Gastrocnemius medialis (tissue), 4 donors: ENCODE results near the gene FNIP1. TPM values are rescaled to one million over a fixed set of nuclear protein-coding genes. Genes with fewer than 3 reads are reported as not detected.
"Not testable (repeated sequence)": the region's sequence is repeated elsewhere in the genome, so short reads cannot be mapped to it uniquely, and the experiment has no call there.

Experiments
- ATAC-seq, 2 donors: fragments of 150-250 bp; one replicate each; pipeline ENCODE4 v1.9.1; 2016
- DNase-seq, 2 donors: peaks; one replicate each; pipeline ENCODE4 v3.0.0-alpha.2; 2019
- H3K27ac ChIP-seq, 4 donors: fragments of 200-600 bp; sonication (generic); 1 replicate in 1 of 4; 2 replicates in 3 of 4; pipeline ENCODE4 v1.5.1; 2016 to 2018; ENCODE audit warnings: mild to moderate bottlenecking in 2 of 4, moderate library complexity in 1 of 4
- H3K27me3 ChIP-seq, 3 donors: fragments of 200-600 bp; sonication (generic) in 2 of 3; 1 replicate in 1 of 3; 2 replicates in 2 of 3; pipeline versions ENCODE4 v1.5.1 to v1.6.0; 2016 to 2019; ENCODE audit warnings: mild to moderate bottlenecking in 1 of 3, moderate library complexity in 1 of 3
- H3K36me3 ChIP-seq, 2 donors: fragments of 200-600 bp; sonication (generic) in 1 of 2; one replicate each; pipeline ENCODE4 v1.5.1; 2017 to 2018
- H3K4me1 ChIP-seq, 2 donors: fragments of 200-600 bp; sonication (generic) in 1 of 2; one replicate each; pipeline ENCODE4 v1.5.1; 2016 to 2017; ENCODE audit warnings: mild to moderate bottlenecking in 2 of 2
- H3K4me3 ChIP-seq, 4 donors: fragments of 200-600 bp; sonication (generic) in 3 of 4; 1 replicate in 1 of 4; 2 replicates in 3 of 4; pipeline ENCODE4 v1.5.1; 2016 to 2019; ENCODE audit warnings: mild to moderate bottlenecking in 2 of 4
- H3K9me3 ChIP-seq, 3 donors: fragments of 200-600 bp; sonication (generic) in 2 of 3; 1 replicate in 1 of 3; 2 replicates in 2 of 3; pipeline ENCODE4 v1.5.1; 2016 to 2019
- POLR2A ChIP-seq, 2 donors: fragments of 450-650 bp; IDR thresholded peaks; one replicate each; pipeline ENCODE4 v1.6.1; 2017; ENCODE audit warnings: antibody characterized with exemption in 2 of 2, mild to moderate bottlenecking in 2 of 2, moderate library complexity in 2 of 2
- in situ Hi-C, 4 donors: fragments of 200-750 bp; cut with MboI; loops; one replicate each; pipeline versions ENCODE4 v1.15.0 to v1.8.0; 2017; ENCODE audit warnings: low sequenced_read_pairs in 4 of 4
- intact Hi-C: fragments of 100-400 bp; cut with DNase I; formaldehyde crosslinking; loops from one replicate; pipeline ENCODE4 v1.15.1; 2023; ENCODE audit warnings: low total_unique reads
- total RNA-seq, 4 donors: library from RNA; depleted of rRNA; stranded (reverse); fragments of >200 nt; gene quantifications; one replicate each; pipeline versions ENCODE4 v1.1.0 to v1.2.3, GENCODE V29; 2016
- TF ChIP-seq, protein P1 (sequence below), 5 experiments: fragments of 450-650 bp in 3 of 5; fragments of 200-600 bp in 2 of 5; sonication (generic) in 2 of 5; IDR thresholded peaks in 4 of 5; conservative IDR thresholded peaks in 1 of 5; 1 replicate in 4 of 5; 2 replicates in 1 of 5; pipeline ENCODE4 v1.5.1; 2016 to 2019; ENCODE audit warnings: antibody characterized with exemption in 5 of 5, mild to moderate bottlenecking in 3 of 5, moderate library complexity in 3 of 5

Gene FNIP1
- total RNA-seq, 4 donors from 2014 or later, result 53.9 to 84.7 (median 66.9) TPM

DNA sequence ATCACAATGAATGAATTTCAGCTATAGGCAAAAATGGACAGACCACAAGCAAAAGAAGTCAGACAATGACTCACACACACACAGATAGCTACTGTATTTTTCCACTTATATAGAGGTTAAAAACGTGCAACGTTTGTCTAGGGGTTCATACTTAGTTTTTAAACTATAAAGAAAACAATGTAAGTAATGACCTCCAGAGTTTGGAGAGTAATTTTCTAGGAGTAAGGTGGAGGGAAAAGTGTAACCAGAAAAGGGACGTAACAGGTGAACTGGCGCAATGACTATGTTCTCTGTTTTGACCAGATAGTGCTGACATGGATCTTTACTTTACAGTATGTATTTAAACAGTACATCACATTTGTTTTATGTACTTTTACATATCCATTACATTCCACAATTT is 51.1 kb downstream of the FNIP1 start:
- peaks cover 0 to 3% of the 10 kb centered on the region in 2 donors for H3K4me1 ChIP-seq
- in situ Hi-C loops, result no loop called here
- H3K4me3 ChIP-seq, result no peak overlapping the region
- H3K27me3 ChIP-seq, result no peaks in the 10 kb centered on the region
- intact Hi-C loops, result no loop called here
- DNase-seq (no peak), ATAC-seq (no peak)
- no peak overlapping the region for H3K27ac ChIP-seq
- no peaks in the 10 kb centered on the region for H3K9me3 ChIP-seq
- H3K36me3 ChIP-seq, result peaks cover 0 to 12% of the 10 kb centered on the region in 2 donors
- TF ChIP-seq POLR2A (IDR thresholded peaks at IDR 0.05), result no peak
- TF ChIP-seq, protein P1, sequence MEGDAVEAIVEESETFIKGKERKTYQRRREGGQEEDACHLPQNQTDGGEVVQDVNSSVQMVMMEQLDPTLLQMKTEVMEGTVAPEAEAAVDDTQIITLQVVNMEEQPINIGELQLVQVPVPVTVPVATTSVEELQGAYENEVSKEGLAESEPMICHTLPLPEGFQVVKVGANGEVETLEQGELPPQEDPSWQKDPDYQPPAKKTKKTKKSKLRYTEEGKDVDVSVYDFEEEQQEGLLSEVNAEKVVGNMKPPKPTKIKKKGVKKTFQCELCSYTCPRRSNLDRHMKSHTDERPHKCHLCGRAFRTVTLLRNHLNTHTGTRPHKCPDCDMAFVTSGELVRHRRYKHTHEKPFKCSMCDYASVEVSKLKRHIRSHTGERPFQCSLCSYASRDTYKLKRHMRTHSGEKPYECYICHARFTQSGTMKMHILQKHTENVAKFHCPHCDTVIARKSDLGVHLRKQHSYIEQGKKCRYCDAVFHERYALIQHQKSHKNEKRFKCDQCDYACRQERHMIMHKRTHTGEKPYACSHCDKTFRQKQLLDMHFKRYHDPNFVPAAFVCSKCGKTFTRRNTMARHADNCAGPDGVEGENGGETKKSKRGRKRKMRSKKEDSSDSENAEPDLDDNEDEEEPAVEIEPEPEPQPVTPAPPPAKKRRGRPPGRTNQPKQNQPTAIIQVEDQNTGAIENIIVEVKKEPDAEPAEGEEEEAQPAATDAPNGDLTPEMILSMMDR (IDR thresholded peaks at IDR 0.05 in 4 of 5, conservative IDR thresholded peaks at IDR 0.05 in 1 of 5), result no peak

DNA sequence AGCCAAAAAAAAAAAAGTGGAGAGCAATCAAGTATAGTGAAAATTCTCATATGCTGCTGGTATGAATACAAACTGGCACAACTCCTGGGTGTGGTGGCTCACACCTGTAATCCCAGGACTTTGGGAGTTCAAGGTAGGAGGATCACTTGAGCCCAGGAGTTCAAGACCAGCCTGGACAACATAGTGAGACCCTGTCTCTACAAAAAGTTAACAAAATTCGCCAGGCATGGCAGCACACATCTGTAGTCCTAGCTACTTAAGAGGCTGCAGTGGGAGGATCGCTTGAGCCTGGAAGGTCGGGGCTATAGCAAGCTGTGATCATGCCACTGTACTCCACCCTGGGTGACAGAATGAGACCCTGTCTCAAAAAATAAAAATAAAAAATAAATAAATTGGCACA is 51.7 kb downstream of the FNIP1 start:
- peaks cover 0 to 3% of the 10 kb centered on the region in 2 donors for H3K4me1 ChIP-seq
- intact Hi-C loops, result no loop called here
- H3K27me3 ChIP-seq, result no peaks in the 10 kb centered on the region
- H3K9me3 ChIP-seq, result no peaks in the 10 kb centered on the region
- in situ Hi-C loops, result no loop called here
- H3K36me3 ChIP-seq, result peaks cover 0 to 12% of the 10 kb centered on the region in 2 donors
- ATAC-seq (no peak), DNase-seq (no peak)
- H3K27ac ChIP-seq, result no peak overlapping the region
- no peak overlapping the region for H3K4me3 ChIP-seq
- TF ChIP-seq, protein P1 (IDR thresholded peaks at IDR 0.05 in 4 of 5, conservative IDR thresholded peaks at IDR 0.05 in 1 of 5), result no peak
- no peak for TF ChIP-seq POLR2A (IDR thresholded peaks at IDR 0.05)

DNA sequence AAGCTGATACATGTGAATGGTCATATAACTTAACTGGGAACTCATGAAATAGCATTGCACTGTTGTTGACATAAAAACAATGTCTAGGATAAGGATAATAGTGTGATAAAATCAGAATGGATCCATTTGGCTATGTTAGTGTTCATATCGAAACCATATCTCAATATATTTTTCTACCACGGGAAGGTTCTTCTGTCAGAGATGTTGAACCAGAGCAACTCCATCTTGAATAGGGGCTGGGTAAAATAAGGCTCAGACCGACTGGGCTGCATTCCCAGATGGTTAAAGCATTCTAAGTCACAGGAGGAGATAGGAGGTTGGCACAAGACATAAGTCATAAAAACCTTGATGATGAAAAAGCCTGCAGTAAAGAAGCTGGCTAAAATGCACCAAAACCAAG is 56.3 kb downstream of the FNIP1 start:
- no peak overlapping the region for H3K27ac ChIP-seq
- no peak for ATAC-seq

DNA sequence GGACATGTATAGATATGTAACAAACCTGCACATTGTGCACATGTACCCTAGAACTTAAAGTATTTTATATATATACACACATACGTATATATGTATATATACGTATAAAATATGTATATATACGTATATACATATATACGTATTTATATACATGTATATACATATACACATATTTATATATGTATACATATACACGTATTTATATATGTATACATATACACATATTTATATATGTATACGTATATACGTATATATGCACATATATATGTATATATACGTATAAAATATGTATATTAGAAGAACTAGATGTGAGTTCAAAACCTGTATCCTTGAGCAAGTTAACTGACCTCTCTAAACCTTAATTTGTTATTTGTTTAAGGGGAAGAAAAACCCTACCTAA is 61.4 kb downstream of the FNIP1 start:
- H3K9me3 ChIP-seq, result no peaks in the 10 kb centered on the region
- in situ Hi-C loops, result no loop called here
- H3K4me1 ChIP-seq, result no peaks in the 10 kb centered on the region
- ATAC-seq (no peak), DNase-seq (no peak)
- no peak overlapping the region for H3K27ac ChIP-seq
- H3K36me3 ChIP-seq, result peaks cover 0 to 2% of the 10 kb centered on the region in 2 donors
- no peak overlapping the region for H3K4me3 ChIP-seq
- no peaks in the 10 kb centered on the region for H3K27me3 ChIP-seq
- TF ChIP-seq, protein P1 (IDR thresholded peaks at IDR 0.05 in 4 of 5, conservative IDR thresholded peaks at IDR 0.05 in 1 of 5), result no peak
- TF ChIP-seq POLR2A (IDR thresholded peaks at IDR 0.05), result no peak
- intact Hi-C loops, result no loop called here

More for the DNA sequence above, 56.3 kb downstream of the FNIP1 start:
- TF ChIP-seq, protein P1 (IDR thresholded peaks at IDR 0.05 in 4 of 5, conservative IDR thresholded peaks at IDR 0.05 in 1 of 5), result no peak
- no peak for TF ChIP-seq POLR2A (IDR thresholded peaks at IDR 0.05)
- no peaks in the 10 kb centered on the region for H3K9me3 ChIP-seq
- intact Hi-C loops (no loop called here), in situ Hi-C loops (no loop called here)
- DNase-seq, result no peak
- peaks cover 0 to 3% of the 10 kb centered on the region in 2 donors for H3K4me1 ChIP-seq
- H3K36me3 ChIP-seq, result peaks cover 0 to 12% of the 10 kb centered on the region in 2 donors
- H3K27me3 ChIP-seq, result no peaks in the 10 kb centered on the region
- no peak overlapping the region for H3K4me3 ChIP-seq

DNA sequence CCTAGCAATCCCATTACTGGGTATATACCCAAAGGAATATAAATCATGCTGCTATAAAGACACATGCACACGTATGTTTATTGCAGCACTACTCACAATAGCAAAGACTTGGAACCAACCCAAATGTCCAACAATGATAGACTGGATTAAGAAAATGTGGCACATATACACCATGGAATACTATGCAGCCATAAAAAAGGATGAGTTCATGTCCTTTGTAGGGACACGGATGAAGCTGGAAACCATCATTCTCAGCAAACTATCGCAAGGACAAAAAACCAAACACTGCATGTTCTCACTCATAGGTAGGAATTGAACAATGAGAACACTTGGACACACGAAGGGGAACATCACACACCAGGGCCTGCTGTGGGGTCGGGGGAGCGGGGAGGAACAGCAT is 61.9 kb downstream of the FNIP1 start:
- H3K27ac ChIP-seq, DNase-seq, H3K4me3 ChIP-seq, intact Hi-C loops, H3K27me3 ChIP-seq, H3K9me3 ChIP-seq, ATAC-seq, H3K36me3 ChIP-seq, H3K4me1 ChIP-seq, in situ Hi-C loops: not testable (repeated sequence)

DNA sequence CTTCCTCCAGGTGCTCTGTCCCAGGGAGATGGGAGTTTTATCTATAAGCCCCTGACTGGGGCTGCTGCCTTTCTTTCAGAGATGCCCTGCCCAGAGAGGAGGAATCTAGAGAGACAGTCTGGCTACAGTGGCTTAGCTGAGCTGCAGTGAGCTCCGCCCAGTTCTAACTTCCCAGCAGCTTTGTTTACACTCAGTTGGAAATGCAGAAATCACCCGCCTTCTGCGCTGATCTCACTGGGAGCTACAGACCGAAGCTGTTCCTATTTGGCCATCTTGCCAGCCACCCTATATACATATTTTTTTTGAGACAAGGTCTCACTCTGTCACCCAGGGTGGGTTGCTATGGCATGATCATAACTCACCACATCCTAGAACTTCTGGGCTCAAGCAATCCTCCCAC is 67.5 kb downstream of the FNIP1 start:
- DNase-seq, H3K4me1 ChIP-seq, H3K27me3 ChIP-seq, H3K4me3 ChIP-seq, in situ Hi-C loops, ATAC-seq, H3K9me3 ChIP-seq, H3K27ac ChIP-seq, intact Hi-C loops: not testable (repeated sequence)
- H3K36me3 ChIP-seq, result peaks cover 0 to 31% of the 10 kb centered on the region in 2 donors

DNA sequence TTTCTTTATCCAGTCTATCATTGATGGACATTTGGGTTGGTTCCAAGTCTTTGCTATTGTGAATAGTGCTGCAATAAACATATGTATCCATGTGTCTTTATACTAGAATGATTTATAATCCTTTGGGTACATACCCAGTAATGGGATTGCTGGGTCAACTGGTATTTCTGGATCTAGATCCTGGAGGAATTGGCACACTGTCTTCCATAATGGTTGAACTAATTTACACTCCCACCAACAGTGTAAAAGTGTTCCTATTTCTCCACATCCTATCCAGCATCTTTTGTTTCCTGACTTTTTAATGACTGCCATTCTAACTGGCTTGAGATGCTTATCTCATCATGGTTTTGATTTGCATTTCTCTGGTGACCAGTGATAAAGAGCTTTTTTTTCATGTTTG is 72.7 kb downstream of the FNIP1 start:
- Histone ChIP-seq H3K4me1 (peaks cover 10 to 12% of the 10 kb centered on the region in 2 donors), H3K36me3 (peaks cover 0 to 18% of the 10 kb centered on the region in 2 donors)
- H3K27me3 ChIP-seq, ATAC-seq, H3K4me3 ChIP-seq, H3K9me3 ChIP-seq, DNase-seq, intact Hi-C loops, in situ Hi-C loops, H3K27ac ChIP-seq: not testable (repeated sequence)
